Measurements from ENCODE around the gene CASKIN1.

Gene CASKIN1

DNA sequence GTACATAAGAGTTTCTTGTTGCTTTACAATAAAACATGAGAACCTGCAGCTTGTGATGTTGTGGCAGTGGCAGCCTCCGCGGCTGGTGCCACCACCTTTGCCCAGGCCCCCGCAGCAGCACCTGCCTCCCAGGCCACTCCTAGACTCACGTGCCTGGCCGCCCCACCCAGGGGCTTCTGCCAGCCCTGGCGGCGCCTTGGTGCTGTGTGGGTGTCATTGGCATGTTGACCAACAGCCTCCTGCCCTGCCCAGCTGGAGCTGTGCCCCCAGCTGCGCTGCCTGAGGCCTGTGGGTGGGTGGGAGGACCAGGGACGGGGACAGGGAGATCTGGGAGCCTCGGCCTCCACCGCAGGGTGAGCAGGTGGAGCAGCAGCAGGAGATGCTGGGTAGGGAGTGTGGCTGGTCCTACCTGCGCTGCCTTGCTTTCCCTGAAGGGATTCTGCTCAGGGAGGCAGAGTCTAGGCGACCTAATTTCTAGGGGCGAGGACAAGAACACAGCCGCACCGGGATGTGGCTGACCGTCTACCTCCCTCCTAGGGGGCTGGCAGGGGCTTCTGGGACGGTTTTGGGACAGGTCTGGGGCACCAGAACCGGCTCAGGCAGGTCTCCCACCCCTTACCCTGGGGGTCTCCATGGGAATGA, 39.4 kb upstream of the CASKIN1 start:
- Histone ChIP-seq H3K23ac (ENCODE audit: low read length) (no peak overlapping the region), H3K79me1 (ENCODE audit: low read length) (no peaks in the 10 kb centered on the region), H3K4me3 (ENCODE audit: low read depth, low read length) (no peak overlapping the region), H4K12ac (ENCODE audit: low read depth, low read length) (no peak overlapping the region), H2BK5ac (ENCODE audit: low read depth, low read length, poor library complexity) (no peak overlapping the region), H2AFZ (ENCODE audit: insufficient read depth, low read length, poor library complexity) (no peak overlapping the region), H3K4ac (ENCODE audit: low read depth, low read length) (no peak overlapping the region), H3K79me2 (ENCODE audit: control insufficient read depth, insufficient read depth, low read length, poor library complexity) (no peaks in the 10 kb centered on the region), H4K91ac (ENCODE audit: low read depth, low read length) (no peak overlapping the region), H3K27ac (ENCODE audit: low read depth, low read length) (no peak overlapping the region), H3K14ac (ENCODE audit: low read length) (no peak overlapping the region), H3K4me1 (ENCODE audit: control insufficient read depth in 1 of 2, insufficient read depth in 2 of 2, low read length in 2 of 2) (peaks cover 13 to 17% of the 10 kb centered on the region in 2 experiments), H3K27me3 (ENCODE audit: insufficient read depth, low read length) (peaks cover 21% of the 10 kb centered on the region), H3K9ac (ENCODE audit: low read length) (no peak overlapping the region), H3K18ac (ENCODE audit: low read length) (no peak overlapping the region), H2BK12ac (ENCODE audit: low read length) (no peak overlapping the region), H3K36me3 (ENCODE audit: control insufficient read depth in 1 of 2, insufficient read depth in 2 of 2, low read length in 2 of 2) (peaks cover 53 to 56% of the 10 kb centered on the region in 2 experiments), H3K4me2 (ENCODE audit: low read length) (no peak overlapping the region), H3K9me3 (ENCODE audit: insufficient read depth, low read depth, low read length) (peaks cover 5% of the 10 kb centered on the region), H2BK120ac (ENCODE audit: insufficient read depth, low read length, poor library complexity) (no peak overlapping the region), H4K8ac (ENCODE audit: low read depth, low read length) (no peak overlapping the region), H2AK5ac (ENCODE audit: low read length) (no peak overlapping the region)
- no peak for DNase-seq
- no CpG with 5 or more reads among the region's 19 CpGs for WGBS (ENCODE audit: extremely low coverage, insufficient coverage, insufficient read length)

DNA sequence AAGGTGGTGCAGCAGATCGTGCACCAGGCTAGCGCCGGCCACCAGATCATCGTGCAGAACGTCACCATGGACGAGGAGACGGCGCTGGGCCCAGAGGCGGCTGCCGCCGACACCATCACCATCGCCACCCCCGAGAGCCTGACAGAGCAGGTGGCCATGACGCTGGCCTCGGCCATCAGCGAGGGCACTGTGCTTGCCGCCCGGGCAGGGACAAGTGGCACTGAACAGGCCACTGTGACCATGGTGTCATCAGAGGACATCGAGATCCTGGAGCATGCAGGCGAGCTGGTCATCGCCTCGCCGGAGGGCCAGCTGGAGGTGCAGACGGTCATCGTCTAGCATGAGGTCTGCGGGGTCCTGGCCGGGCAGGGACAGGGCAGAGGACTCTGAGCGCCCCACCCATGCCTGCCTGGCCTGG, 38.8 kb upstream of the CASKIN1 start:
- H3K18ac ChIP-seq (ENCODE audit: low read length): no peak overlapping the region
- peaks cover 56 to 62% of the 10 kb centered on the region in 2 experiments for H3K36me3 ChIP-seq (ENCODE audit: control insufficient read depth in 1 of 2, insufficient read depth in 2 of 2, low read length in 2 of 2)
- no peak overlapping the region for H4K8ac ChIP-seq (ENCODE audit: low read depth, low read length)
- no peak overlapping the region for H3K27ac ChIP-seq (ENCODE audit: low read depth, low read length)
- no peak overlapping the region for H3K4me3 ChIP-seq (ENCODE audit: low read depth, low read length)
- H2BK5ac ChIP-seq (ENCODE audit: low read depth, low read length, poor library complexity): no peak overlapping the region
- no peak overlapping the region for H2AFZ ChIP-seq (ENCODE audit: insufficient read depth, low read length, poor library complexity)
- no peak overlapping the region for H3K4me2 ChIP-seq (ENCODE audit: low read length)
- no peak overlapping the region for H4K91ac ChIP-seq (ENCODE audit: low read depth, low read length)
- DNase-seq: no peak
- H3K4me1 ChIP-seq (ENCODE audit: control insufficient read depth in 1 of 2, insufficient read depth in 2 of 2, low read length in 2 of 2): peaks cover 13 to 17% of the 10 kb centered on the region in 2 experiments
- H3K14ac ChIP-seq (ENCODE audit: low read length): no peak overlapping the region
- WGBS (ENCODE audit: extremely low coverage, insufficient coverage, insufficient read length): no CpG with 5 or more reads among the region's 28 CpGs
- H2BK120ac ChIP-seq (ENCODE audit: insufficient read depth, low read length, poor library complexity): no peak overlapping the region
- peaks cover 21% of the 10 kb centered on the region for H3K27me3 ChIP-seq (ENCODE audit: insufficient read depth, low read length)
- H3K9me3 ChIP-seq (ENCODE audit: insufficient read depth, low read depth, low read length): peaks cover 5% of the 10 kb centered on the region
- H2AK5ac ChIP-seq (ENCODE audit: low read length): no peak overlapping the region
- H3K79me2 ChIP-seq (ENCODE audit: control insufficient read depth, insufficient read depth, low read length, poor library complexity): no peaks in the 10 kb centered on the region
- no peak overlapping the region for H3K9ac ChIP-seq (ENCODE audit: low read length)
- no peak overlapping the region for H3K4ac ChIP-seq (ENCODE audit: low read depth, low read length)
- H2BK12ac ChIP-seq (ENCODE audit: low read length): no peak overlapping the region
- no peaks in the 10 kb centered on the region for H3K79me1 ChIP-seq (ENCODE audit: low read length)
- H4K12ac ChIP-seq (ENCODE audit: low read depth, low read length): no peak overlapping the region
- H3K23ac ChIP-seq (ENCODE audit: low read length): no peak overlapping the region

DNA sequence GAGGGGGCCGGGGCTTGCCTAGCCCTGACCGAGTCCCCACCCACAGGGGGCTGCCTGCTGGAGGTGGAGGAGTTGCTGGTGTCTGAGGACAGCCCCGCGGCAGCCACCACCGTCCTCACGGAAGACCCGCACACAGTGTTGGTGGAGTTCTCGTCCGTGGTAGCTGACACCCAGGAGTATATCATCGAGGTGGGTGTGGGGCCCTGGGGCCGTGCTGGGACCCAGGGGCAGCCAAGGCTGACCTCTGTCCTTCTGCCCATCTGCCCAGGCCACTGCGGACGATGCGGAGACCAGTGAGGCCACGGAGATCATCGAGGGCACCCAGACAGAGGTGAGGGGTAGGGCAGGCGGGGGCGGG, 38.4 kb upstream of the CASKIN1 start:
- no peak for DNase-seq
- Histone ChIP-seq H4K91ac (ENCODE audit: low read depth, low read length) (no peak overlapping the region), H4K12ac (ENCODE audit: low read depth, low read length) (no peak overlapping the region), H2BK5ac (ENCODE audit: low read depth, low read length, poor library complexity) (no peak overlapping the region), H4K8ac (ENCODE audit: low read depth, low read length) (no peak overlapping the region), H3K4me2 (ENCODE audit: low read length) (no peak overlapping the region), H3K9ac (ENCODE audit: low read length) (no peak overlapping the region), H3K27ac (ENCODE audit: low read depth, low read length) (no peak overlapping the region), H3K79me1 (ENCODE audit: low read length) (no peaks in the 10 kb centered on the region), H3K9me3 (ENCODE audit: insufficient read depth, low read depth, low read length) (peaks cover 5% of the 10 kb centered on the region), H2AFZ (ENCODE audit: insufficient read depth, low read length, poor library complexity) (no peak overlapping the region), H3K4me1 (ENCODE audit: control insufficient read depth in 1 of 2, insufficient read depth in 2 of 2, low read length in 2 of 2) (peaks cover 13 to 17% of the 10 kb centered on the region in 2 experiments), H3K23ac (ENCODE audit: low read length) (no peak overlapping the region), H3K4me3 (ENCODE audit: low read depth, low read length) (no peak overlapping the region), H2BK120ac (ENCODE audit: insufficient read depth, low read length, poor library complexity) (no peak overlapping the region), H3K14ac (ENCODE audit: low read length) (no peak overlapping the region), H3K79me2 (ENCODE audit: control insufficient read depth, insufficient read depth, low read length, poor library complexity) (no peaks in the 10 kb centered on the region), H3K36me3 (ENCODE audit: control insufficient read depth in 1 of 2, insufficient read depth in 2 of 2, low read length in 2 of 2) (peaks cover 58 to 64% of the 10 kb centered on the region in 2 experiments), H3K4ac (ENCODE audit: low read depth, low read length) (no peak overlapping the region), H2AK5ac (ENCODE audit: low read length) (no peak overlapping the region), H3K27me3 (ENCODE audit: insufficient read depth, low read length) (peaks cover 21% of the 10 kb centered on the region), H3K18ac (ENCODE audit: low read length) (no peak overlapping the region), H2BK12ac (ENCODE audit: low read length) (no peak overlapping the region)
- no CpG with 5 or more reads among the region's 18 CpGs for WGBS (ENCODE audit: extremely low coverage, insufficient coverage, insufficient read length)

DNA sequence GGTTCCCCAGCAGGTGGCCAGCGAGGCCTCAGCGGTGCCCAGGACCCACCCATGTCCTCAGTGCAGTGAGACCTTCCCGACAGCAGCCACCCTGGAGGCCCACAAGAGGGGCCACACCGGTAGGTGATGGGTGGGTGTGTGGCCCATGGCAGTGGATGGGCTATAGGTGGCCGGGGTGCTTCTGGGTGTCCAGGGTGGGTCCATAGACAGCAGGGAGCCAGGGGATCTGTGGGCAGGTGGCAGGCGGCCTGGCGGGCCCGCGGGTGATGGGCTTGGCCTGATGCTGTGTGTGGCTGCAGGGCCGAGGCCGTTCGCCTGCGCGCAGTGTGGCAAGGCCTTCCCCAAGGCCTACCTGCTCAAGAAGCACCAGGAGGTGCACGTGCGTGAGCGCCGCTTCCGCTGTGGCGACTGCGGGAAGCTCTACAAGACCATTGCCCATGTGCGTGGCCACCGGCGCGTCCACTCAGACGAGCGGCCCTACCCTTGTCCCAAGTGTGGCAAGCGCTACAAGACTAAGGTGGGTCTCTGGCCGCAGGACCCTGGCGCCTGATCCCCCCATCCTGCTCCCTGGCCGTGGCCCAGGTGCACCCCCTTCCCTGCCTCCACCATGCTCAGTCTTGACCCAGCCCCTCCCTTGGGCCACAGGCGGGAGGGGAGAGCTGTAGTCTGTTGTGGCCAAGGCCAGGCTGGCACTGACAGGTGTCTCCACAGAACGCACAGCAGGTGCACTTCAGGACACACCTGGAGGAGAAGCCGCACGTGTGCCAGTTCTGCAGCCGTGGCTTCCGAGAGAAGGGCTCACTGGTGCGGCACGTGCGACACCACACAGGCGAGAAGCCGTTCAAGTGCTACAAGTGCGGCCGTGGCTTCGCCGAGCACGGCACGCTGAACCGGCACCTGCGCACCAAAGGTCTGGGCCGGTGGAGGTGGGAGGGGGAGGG, 37.7 kb upstream of the CASKIN1 start:
- no peak overlapping the region for H2AFZ ChIP-seq (ENCODE audit: insufficient read depth, low read length, poor library complexity)
- H4K91ac ChIP-seq (ENCODE audit: low read depth, low read length): no peak overlapping the region
- peaks cover 60 to 66% of the 10 kb centered on the region in 2 experiments for H3K36me3 ChIP-seq (ENCODE audit: control insufficient read depth in 1 of 2, insufficient read depth in 2 of 2, low read length in 2 of 2)
- H2AK5ac ChIP-seq (ENCODE audit: low read length): no peak overlapping the region
- no peak overlapping the region for H4K12ac ChIP-seq (ENCODE audit: low read depth, low read length)
- H3K23ac ChIP-seq (ENCODE audit: low read length): no peak overlapping the region
- H3K27me3 ChIP-seq (ENCODE audit: insufficient read depth, low read length): peaks cover 21% of the 10 kb centered on the region
- H2BK12ac ChIP-seq (ENCODE audit: low read length): no peak overlapping the region
- no peak overlapping the region for H3K18ac ChIP-seq (ENCODE audit: low read length)
- H3K27ac ChIP-seq (ENCODE audit: low read depth, low read length): no peak overlapping the region
- no peak overlapping the region for H2BK120ac ChIP-seq (ENCODE audit: insufficient read depth, low read length, poor library complexity)
- no peaks in the 10 kb centered on the region for H3K79me2 ChIP-seq (ENCODE audit: control insufficient read depth, insufficient read depth, low read length, poor library complexity)
- H3K4me3 ChIP-seq (ENCODE audit: low read depth, low read length): no peak overlapping the region
- H3K9me3 ChIP-seq (ENCODE audit: insufficient read depth, low read depth, low read length): peaks cover 5% of the 10 kb centered on the region
- H3K14ac ChIP-seq (ENCODE audit: low read length): no peak overlapping the region
- no CpG with 5 or more reads among the region's 51 CpGs for WGBS (ENCODE audit: extremely low coverage, insufficient coverage, insufficient read length)
- H2BK5ac ChIP-seq (ENCODE audit: low read depth, low read length, poor library complexity): no peak overlapping the region
- no peak overlapping the region for H3K4ac ChIP-seq (ENCODE audit: low read depth, low read length)
- H3K79me1 ChIP-seq (ENCODE audit: low read length): no peaks in the 10 kb centered on the region
- peaks cover 13 to 17% of the 10 kb centered on the region in 2 experiments for H3K4me1 ChIP-seq (ENCODE audit: control insufficient read depth in 1 of 2, insufficient read depth in 2 of 2, low read length in 2 of 2)
- no peak for DNase-seq
- no peak overlapping the region for H3K4me2 ChIP-seq (ENCODE audit: low read length)
- H3K9ac ChIP-seq (ENCODE audit: low read length): no peak overlapping the region
- H4K8ac ChIP-seq (ENCODE audit: low read depth, low read length): no peak overlapping the region
